Measurements from ENCODE around the gene TRABD2A.

GRCh38 chr2:84889332-84889731 is 8.4 kb upstream of the TRABD2A start:
- TF ChIP-seq CTCF (IDR thresholded peaks at IDR 0.05; ENCODE audit: low read depth, low read length) (no peak), POLR2A (IDR thresholded peaks at IDR 0.05; ENCODE audit: extremely low read depth, insufficient read length) (no peak), MAX (IDR thresholded peaks at IDR 0.05; ENCODE audit: low read depth, low read length) (no peak), MYC (IDR thresholded peaks at IDR 0.05; ENCODE audit: low read depth, low read length) (no peak)
